OCI-LY3 (cell line): ENCODE results near the gene PGS1.

Experiments
- CTCF ChIP-seq: fragments of 200-600, 300-600 bp; sonication (generic); IDR thresholded peaks from 2 replicates; pipeline ENCODE4 v1.5.1; 2014; ENCODE audit warnings: antibody characterized with exemption, low read length, low read depth
- EZH2phosphoT487 ChIP-seq: fragments of 200-600 bp; shearing (Covaris generic); IDR thresholded peaks from 2 replicates; pipeline ENCODE4 v1.6.1; 2018; ENCODE audit warnings: antibody characterized with exemption, mixed run types, low read depth

- TF ChIP-seq CTCF: no peak; the same call in 1 of the 2 replicates
- TF ChIP-seq EZH2phosphoT487: no peak
Measured at GRCh38 chr17:78346605-78347250, 31.7 kb upstream of the PGS1 start.
